DND-41 (cell line): ENCODE measurements around the gene NRG3.

ENCODE experiments used
- CTCF ChIP-seq: IDR thresholded peaks from 2 replicates; pipeline ENCODE4 v1.5.1; 2012; ENCODE audit warnings: borderline replicate concordance, low read length, moderate library complexity, mild to moderate bottlenecking; ENCODE audit not compliant: poor library complexity, severe bottlenecking; ENCODE audit errors: extremely low read depth
- EZH2 ChIP-seq: IDR thresholded peaks from 3 replicates; pipeline ENCODE4 v1.6.1; 2012; ENCODE audit warnings: borderline replicate concordance, low read depth, mild to moderate bottlenecking, moderate library complexity, low read length, inconsistent platforms; ENCODE audit not compliant: severe bottlenecking

DNA sequence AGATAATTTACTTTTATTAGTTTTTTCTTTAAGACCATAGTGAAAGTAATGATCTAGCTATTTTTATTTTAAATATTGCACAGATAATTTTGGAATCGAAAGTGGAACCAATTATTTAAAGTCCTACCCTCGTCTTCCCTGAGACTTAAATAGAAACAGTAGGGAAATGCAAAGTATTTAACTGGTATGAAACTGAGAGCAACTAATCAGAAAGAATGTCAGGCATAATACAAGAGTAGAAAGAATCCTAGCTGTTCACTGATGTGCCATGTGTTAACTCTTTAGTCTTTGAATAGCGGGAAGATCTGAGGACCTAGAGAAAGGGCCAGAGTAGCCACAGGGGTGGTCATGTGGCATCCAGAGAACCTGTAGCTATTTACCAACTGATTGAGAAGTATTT is 630.0 kb downstream of the NRG3 start:
- TF ChIP-seq CTCF: no peak
- no peak for TF ChIP-seq EZH2
